D721Med (cell line): ENCODE results near the gene GNAT1.

ENCODE experiments used
- DNase-seq: peaks from one replicate; pipeline ENCODE4 v3.0.0; 2011; ENCODE audit warnings: low spot score; ENCODE audit not compliant: insufficient read length
- FAIRE-seq: peaks from 2 replicates; lab custom pipeline; 2011; peaks lifted over from hg19 to GRCh38; lab: Jason Lieb, UNC
- TF ChIP-seq, protein P1 (sequence below): IDR thresholded peaks from 2 replicates; pipeline ENCODE4 v1.5.1; 2012; ENCODE audit warnings: mild to moderate bottlenecking, control low read depth; ENCODE audit not compliant: insufficient read depth; ENCODE audit errors: missing control alignments

Gene GNAT1

DNA sequence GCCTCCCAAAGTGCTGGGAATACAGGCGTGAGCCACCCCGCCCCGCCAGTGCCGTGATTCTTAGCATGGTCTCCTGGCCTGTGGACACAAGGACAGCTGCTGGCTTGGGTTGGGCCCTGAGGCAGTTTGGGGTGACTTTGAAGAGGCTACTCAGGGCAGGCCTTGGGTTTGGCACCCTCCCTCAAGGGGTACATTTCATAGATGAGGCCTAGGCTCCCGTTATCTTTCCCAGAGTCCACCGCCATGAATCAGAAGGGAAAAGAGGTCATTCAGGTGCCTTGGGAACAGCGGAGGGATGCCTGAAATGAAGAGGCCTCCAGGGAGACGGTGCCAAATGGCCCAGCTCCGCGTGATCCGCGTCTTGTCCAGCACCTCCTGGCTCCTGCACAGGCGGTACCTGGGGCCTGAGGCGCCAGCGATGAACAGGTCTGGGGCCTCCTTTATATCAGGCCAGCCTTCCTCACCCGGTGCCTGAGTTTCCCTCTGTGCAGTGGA, 53.9 kb downstream of the GNAT1 start:
- DNase-seq: no peak
- TF ChIP-seq, protein P1, sequence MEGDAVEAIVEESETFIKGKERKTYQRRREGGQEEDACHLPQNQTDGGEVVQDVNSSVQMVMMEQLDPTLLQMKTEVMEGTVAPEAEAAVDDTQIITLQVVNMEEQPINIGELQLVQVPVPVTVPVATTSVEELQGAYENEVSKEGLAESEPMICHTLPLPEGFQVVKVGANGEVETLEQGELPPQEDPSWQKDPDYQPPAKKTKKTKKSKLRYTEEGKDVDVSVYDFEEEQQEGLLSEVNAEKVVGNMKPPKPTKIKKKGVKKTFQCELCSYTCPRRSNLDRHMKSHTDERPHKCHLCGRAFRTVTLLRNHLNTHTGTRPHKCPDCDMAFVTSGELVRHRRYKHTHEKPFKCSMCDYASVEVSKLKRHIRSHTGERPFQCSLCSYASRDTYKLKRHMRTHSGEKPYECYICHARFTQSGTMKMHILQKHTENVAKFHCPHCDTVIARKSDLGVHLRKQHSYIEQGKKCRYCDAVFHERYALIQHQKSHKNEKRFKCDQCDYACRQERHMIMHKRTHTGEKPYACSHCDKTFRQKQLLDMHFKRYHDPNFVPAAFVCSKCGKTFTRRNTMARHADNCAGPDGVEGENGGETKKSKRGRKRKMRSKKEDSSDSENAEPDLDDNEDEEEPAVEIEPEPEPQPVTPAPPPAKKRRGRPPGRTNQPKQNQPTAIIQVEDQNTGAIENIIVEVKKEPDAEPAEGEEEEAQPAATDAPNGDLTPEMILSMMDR: no peak
- FAIRE-seq: no peak

DNA sequence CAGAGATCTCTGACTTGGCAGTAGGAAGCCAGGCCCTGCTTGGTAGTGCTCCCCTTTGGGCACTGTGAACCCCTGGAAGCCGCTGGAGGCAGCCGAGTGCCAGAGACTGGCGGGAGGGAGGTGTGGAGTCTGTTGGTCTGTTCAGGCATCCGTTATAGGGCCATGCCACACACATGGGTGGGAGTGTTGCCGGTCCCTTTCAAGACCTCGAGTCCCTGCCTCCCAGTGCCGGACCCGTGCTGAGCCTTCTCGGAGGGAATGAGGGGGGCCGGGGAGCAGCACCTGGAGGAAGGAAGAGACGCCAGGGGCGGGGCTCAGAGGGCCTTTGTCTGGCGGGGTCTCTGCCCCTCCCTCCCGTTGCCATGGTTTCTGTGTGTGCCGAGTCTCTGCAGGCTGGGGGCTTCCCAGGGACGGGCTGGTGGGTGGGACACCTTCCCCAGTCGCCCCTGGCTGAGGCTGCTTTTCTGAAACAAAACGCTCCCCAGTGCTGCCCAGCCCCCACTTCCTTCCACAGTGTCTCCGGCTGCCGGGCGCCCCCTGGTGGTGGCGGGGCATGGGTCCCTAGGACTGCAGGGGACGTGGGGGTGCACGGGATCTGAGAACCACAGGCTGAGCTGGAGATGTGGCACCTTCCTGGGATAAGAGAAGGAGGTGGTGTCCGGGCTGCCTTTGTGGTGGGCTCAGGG, 54.6 kb downstream of the GNAT1 start:
- TF ChIP-seq, protein P1: peak; percentile 87
- FAIRE-seq (no peak), DNase-seq (peak; percentile 93)

DNA sequence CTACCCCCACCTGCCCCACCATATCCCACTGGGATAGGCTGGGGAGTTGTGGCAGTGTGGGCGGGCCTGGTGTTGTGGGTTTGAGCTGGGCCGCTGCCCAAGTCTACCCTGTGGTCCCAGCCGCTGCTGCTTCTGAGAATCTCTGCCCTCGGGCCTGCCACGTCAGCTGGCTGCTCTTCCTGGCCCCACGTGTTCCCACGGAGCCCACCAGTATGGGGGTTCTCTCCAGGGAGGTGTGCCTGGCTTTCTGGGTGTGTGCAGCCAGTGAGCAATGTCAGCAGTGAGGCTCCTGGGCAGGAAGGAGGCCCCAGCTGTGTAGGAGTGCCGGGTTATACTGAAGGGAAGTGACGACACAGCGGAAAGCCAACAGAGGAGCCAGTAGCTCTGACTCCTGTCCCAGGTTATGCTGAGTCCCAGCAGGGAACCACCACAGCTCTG, 55.1 kb downstream of the GNAT1 start:
- FAIRE-seq (no peak), DNase-seq (no peak)
- TF ChIP-seq, protein P1: no peak
